C4-2B (cell line): Measurements from ENCODE around the gene ELL2.
A peak's percentile ranks its signal among the peaks of the same experiment; 100 is the strongest.

Experiments used
- H3K27ac ChIP-seq: fragments of 450-650 bp; 2 replicates; pipeline ENCODE4 v1.5.1; 2017
- CTCF ChIP-seq: fragments of 450-650 bp; conservative IDR thresholded peaks from 2 replicates; pipeline ENCODE4 v1.5.1; 2017; ENCODE audit warnings: mild to moderate bottlenecking
- ZFX ChIP-seq: fragments of 450-650 bp; IDR thresholded peaks from 2 replicates; pipeline ENCODE4 v1.6.1; 2017

The ELL2 gene

GRCh38 chr5:95959888-95960666 is 1.6 kb downstream of the ELL2 start:
- H3K27ac ChIP-seq, result peak overlapping the region; percentile 88
- no peak for TF ChIP-seq ZFX
- no peak for TF ChIP-seq CTCF

DNA sequence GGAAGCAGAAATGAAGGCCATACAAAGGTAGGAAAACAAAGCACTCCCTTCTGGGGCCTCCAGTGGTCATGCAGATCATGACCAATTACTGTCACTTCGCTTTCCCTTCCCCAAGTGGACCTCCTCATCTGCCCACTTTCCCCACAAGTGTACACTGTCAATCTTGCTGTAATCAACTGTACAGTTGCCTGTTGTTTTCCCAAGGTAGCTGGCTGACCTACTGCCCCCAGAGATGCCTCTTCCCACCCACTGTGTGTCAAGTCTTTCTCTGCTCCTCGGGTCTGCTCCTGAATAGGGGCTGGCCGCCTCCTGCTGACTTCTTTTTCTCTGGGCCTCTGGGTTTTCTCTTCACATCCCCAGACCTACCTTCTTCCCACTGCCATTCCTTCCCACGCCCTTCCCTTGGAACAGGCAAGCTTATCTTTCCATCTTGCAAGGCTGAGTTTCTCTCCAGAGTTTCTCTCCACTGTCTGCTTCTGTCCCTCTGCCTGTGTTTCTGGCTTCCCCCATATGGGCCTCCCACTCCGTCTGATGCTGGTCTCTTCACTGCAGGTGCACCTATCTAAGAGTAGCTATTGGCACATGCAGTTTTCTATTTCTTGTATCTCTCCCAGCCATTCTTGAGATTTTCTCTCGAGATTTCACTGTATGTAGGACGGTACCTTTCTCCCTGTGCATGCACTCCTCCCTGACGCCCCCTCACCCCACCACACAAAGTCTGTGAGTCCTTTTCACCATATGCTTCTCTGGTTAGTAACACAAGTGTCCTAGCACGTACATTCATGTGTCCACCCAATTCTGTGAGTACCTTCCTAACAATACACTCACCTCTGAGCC is 2.4 kb downstream of the ELL2 start:
- peak overlapping the region; percentile 88 for H3K27ac ChIP-seq
- TF ChIP-seq ZFX (no peak), CTCF (no peak)

GRCh38 chr5:95958310-95959014 is 3.2 kb downstream of the ELL2 start:
- H3K27ac ChIP-seq, result peak overlapping the region; percentile 9; the same call in 1 of the 2 replicates

DNA sequence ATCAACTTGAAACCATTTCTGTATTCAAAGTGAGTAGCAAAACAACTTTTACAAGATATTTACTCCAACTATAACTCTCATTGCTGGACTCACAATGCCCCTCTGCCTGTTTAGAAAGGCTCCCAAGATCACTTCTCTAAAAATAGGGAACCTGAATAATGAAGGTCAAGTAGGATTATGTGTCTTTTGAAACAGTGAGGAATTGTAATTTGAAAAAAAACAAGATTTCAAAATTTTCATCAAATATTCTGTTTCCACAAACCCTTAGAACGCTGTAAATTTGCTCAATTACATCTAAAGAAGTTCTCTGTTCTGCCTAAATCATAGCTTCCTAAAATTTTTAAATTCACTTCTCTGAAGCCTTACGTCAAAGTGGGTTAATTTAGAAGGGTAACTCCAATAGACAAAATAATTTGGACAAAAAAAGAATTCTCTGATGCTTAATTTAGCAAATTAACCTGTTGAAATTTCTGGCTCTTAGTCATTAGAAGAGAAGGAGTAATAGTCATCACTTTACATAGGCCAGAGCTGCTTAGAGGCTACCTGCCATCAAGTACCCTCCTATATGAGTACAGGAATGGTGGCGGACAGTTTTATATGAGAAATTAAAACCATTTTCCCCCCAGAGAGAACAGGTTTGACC is 4.0 kb downstream of the ELL2 start:
- TF ChIP-seq CTCF, result no peak
- no peak for TF ChIP-seq ZFX
- H3K27ac ChIP-seq, result no peak overlapping the region

More at GRCh38 chr5:95958310-95959014, 3.2 kb downstream of the ELL2 start:
- TF ChIP-seq ZFX, result no peak

- TF ChIP-seq CTCF, result no peak
- no peak for TF ChIP-seq ZFX
- H3K27ac ChIP-seq, result no peak overlapping the region
Measured at GRCh38 chr5:95956900-95957293, 4.8 kb downstream of the ELL2 start.

DNA sequence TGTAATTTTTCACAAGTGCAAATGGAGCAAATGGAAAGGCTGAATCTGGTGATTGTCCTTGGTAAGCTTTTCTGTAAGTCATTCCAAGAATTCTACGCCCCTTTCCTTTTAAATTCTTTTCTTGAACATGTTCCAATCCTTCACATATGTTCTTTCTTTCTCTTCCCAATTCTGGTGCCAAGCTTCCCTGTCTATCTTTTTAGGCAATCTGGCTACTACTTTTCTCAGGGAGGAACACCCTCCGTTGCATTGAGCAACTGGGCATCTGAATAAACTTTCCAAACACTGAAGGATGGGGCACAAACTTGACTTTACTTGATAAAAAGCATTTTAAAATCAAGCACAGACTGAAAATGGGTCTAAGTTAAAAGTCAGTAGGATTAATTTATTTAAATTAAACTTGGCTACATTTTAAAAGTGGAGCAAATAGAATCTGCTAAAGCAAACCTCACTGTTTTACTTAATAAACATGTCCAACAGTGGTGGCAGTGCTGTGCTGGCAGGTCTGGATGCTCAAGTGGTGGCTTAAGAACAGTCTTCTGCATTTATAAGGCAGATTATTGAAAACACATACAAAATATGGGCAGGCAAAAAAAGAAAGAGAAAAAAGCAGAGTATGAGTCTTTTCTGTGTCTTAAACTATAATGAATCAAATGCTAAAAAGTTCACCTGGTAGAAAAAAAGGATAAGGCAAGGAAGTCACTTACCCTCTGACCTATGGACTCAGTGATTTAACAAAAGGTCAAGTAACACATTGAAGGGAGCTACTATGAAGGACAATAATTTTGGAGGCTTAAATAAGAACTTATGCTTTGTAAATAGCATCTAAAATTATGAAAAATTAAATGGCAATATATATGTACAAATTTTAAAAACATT is 5.4 kb downstream of the ELL2 start:
- H3K27ac ChIP-seq, result no peak overlapping the region

More for the DNA sequence above, 5.4 kb downstream of the ELL2 start:
- TF ChIP-seq ZFX, result no peak
- TF ChIP-seq CTCF, result peak; percentile 6; the same call in 1 of the 2 replicates
